ENCODE results near the gene RAB1B.
"Not testable (repeated sequence)": the region's sequence is repeated elsewhere in the genome, so short reads cannot be mapped to it uniquely, and the experiment has no call there.

- not testable (repeated sequence) for TF ChIP-seq EZH2 (IDR thresholded peaks at IDR 0.05; ENCODE audit: insufficient read depth, poor library complexity, severe bottlenecking); EZH2phosphoT487 (IDR thresholded peaks at IDR 0.05; ENCODE audit: insufficient read depth, low read depth)
Measured at GRCh38 chr11:66253081-66253480, 15.4 kb upstream of the RAB1B start.

Measured in GM23248 (cell line).